ENCODE measurements around the gene ETS1. TPM values are rescaled to one million over a fixed set of nuclear protein-coding genes. Genes with fewer than 3 reads are reported as not detected.

ETS1 gene
- total and polyA plus RNA-seq, 11 donors, result 18.4 to 101 (median 45.3) TPM

DNA sequence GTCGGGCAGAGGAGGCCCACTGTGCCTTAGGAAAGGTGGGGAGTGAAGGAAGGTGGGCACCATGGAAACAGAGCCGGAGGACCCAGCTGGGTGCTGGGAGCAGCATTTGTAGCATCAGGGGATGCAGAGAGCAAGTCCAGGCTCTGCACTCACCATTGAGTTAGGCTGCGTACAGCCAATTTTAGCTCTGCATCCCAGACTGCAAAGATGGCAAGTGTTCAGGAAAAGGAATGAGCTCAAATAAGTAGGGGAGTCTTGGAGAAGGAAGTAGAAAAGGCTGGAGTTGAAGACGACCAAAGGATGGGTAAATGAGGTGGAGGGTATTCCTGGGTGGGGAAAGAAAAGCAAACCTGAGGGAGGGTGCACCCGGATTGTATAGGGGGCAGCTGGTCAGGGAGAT, 31.6 kb upstream of the ETS1 start:
- Histone ChIP-seq H3K27me3 (no peaks in the 10 kb centered on the region), H3K9me3 (no peaks in the 10 kb centered on the region), H3K4me3 (no peak overlapping the region), H3K36me3 (no peaks in the 10 kb centered on the region), H3K4me1 (peaks cover 0 to 27% (median 13%) of the 10 kb centered on the region in 12 donors), H3K27ac (no peak overlapping the region)
- DNase-seq, result no peak
- intact Hi-C loops (cut with DNase I), result loop anchor here in 1 of 10 donors (5.0 kb wide), 1 partner anchor 57 kb away; no protein-coding TSS in a partner anchor
- no peak for ATAC-seq
- no peak for TF ChIP-seq POLR2A (IDR thresholded peaks at IDR 0.05)
- TF ChIP-seq, protein P1, sequence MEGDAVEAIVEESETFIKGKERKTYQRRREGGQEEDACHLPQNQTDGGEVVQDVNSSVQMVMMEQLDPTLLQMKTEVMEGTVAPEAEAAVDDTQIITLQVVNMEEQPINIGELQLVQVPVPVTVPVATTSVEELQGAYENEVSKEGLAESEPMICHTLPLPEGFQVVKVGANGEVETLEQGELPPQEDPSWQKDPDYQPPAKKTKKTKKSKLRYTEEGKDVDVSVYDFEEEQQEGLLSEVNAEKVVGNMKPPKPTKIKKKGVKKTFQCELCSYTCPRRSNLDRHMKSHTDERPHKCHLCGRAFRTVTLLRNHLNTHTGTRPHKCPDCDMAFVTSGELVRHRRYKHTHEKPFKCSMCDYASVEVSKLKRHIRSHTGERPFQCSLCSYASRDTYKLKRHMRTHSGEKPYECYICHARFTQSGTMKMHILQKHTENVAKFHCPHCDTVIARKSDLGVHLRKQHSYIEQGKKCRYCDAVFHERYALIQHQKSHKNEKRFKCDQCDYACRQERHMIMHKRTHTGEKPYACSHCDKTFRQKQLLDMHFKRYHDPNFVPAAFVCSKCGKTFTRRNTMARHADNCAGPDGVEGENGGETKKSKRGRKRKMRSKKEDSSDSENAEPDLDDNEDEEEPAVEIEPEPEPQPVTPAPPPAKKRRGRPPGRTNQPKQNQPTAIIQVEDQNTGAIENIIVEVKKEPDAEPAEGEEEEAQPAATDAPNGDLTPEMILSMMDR (IDR thresholded peaks at IDR 0.05), result no peak
- WGBS, 4 donors, result 88 to 91% (median 90%) methylated on average over 5 of the region's 5 CpGs

DNA sequence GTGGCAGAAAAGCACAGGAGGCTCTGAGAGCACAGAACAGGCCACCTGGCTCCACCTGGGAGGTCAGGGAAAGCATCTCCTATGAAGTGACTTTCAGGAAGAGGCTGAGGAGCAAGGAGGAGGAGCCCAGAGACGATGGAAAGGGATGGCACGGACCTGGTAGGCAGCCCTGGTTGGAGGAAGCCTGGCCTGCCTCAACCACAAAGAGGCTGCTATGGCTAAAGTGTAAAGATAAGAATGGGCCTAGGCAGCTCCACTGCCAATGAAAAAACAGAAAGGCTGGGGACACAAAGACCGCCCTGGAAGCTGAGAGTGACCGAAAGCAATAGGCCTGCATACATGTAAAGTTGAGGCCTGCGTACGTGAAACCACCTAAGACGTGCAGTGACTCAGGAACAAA, 31.2 kb upstream of the ETS1 start:
- Histone ChIP-seq H3K9me3 (no peaks in the 10 kb centered on the region), H3K4me1 (peaks cover 0 to 27% (median 13%) of the 10 kb centered on the region in 12 donors), H3K36me3 (no peaks in the 10 kb centered on the region), H3K27me3 (no peaks in the 10 kb centered on the region), H3K27ac (no peak overlapping the region), H3K4me3 (no peak overlapping the region)
- DNase-seq (no peak), ATAC-seq (no peak)
- TF ChIP-seq, protein P1 (IDR thresholded peaks at IDR 0.05), result no peak
- no peak for TF ChIP-seq POLR2A (IDR thresholded peaks at IDR 0.05)
- intact Hi-C loops (cut with DNase I), result loop anchor here in 1 of 10 donors (5.0 kb wide), 1 partner anchor 56 kb away; no protein-coding TSS in a partner anchor
- 78 to 96% (median 95%) methylated on average over 7 of the region's 7 CpGs for WGBS, 4 donors

DNA sequence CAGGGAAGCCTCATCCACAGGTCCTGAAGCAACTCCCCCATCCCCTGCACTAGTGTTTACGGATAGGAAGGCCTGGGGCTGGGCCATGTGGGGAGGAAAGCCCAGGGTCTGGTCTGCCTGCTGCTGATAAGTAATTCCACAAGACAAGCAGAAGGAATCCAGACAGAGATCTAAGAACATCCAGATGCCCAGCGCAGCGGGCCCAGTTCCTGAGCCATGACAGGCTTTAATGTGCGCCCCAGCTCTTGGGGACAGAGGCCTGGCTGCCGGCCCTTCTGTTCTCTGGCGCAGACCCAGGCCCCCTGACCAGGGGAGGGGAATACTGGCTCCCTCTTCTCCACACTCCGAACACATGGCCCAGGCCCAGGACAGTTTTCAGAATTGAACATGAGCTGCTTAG, 28.8 kb upstream of the ETS1 start:
- no peaks in the 10 kb centered on the region for H3K27me3 ChIP-seq
- H3K4me3 ChIP-seq, result no peak overlapping the region
- H3K4me1 ChIP-seq, result peaks cover 0 to 32% (median 13%) of the 10 kb centered on the region in 12 donors
- TF ChIP-seq POLR2A (IDR thresholded peaks at IDR 0.05), result no peak
- TF ChIP-seq, protein P1 (IDR thresholded peaks at IDR 0.05), result no peak
- 46 to 50% (median 48%) methylated on average over 4 to 7 of the region's 7 CpGs for WGBS, 4 donors
- peak in 1 of 4 donors; percentile 23 for ATAC-seq
- DNase-seq, result peak in 1 of 5 donors; percentile 38
- no peaks in the 10 kb centered on the region for H3K36me3 ChIP-seq
- no peak overlapping the region for H3K27ac ChIP-seq
- no peaks in the 10 kb centered on the region for H3K9me3 ChIP-seq
- intact Hi-C loops (cut with DNase I), result loop anchor here in 1 of 10 donors (5.0 kb wide), 1 partner anchor 54 kb away; no protein-coding TSS in a partner anchor

DNA sequence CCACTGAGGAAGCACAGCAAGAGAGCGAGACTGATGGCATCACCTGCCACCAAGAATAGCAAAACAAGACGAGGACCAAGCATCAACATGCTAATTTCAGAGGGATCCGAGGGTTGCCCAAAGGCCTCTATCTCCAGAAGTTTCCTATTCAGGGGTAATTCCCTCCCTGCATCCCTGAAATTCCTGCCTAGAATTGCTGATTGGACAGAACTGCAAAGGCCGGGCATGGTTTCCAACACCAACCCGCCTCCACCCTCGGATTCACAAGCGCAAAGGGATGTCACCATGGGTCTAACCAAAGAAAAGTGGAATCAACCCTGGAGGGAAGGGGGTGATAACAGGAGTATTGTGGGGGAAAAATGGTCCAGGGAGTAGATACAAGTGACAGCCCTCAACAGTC, 28.3 kb upstream of the ETS1 start:
- Histone ChIP-seq H3K4me1 (peaks cover 0 to 36% (median 18%) of the 10 kb centered on the region in 12 donors), H3K36me3 (no peaks in the 10 kb centered on the region), H3K27ac (no peak overlapping the region), H3K27me3 (no peaks in the 10 kb centered on the region), H3K4me3 (no peak overlapping the region), H3K9me3 (no peaks in the 10 kb centered on the region)
- 91 to 97% (median 94%) methylated on average over 7 of the region's 7 CpGs for WGBS, 4 donors
- ATAC-seq, result no peak
- intact Hi-C loops (cut with DNase I), result loop anchor here in 1 of 10 donors (5.0 kb wide), 1 partner anchor 53 kb away; no protein-coding TSS in a partner anchor
- no peak for DNase-seq
- TF ChIP-seq POLR2A (IDR thresholded peaks at IDR 0.05), result no peak
- TF ChIP-seq, protein P1 (IDR thresholded peaks at IDR 0.05), result no peak

Measured in heart left ventricle (tissue), 16 donors.